H1 (cell line): ENCODE results near the gene IGSF9B. TPM values are rescaled to one million over a fixed set of nuclear protein-coding genes. Genes with fewer than 3 reads are reported as not detected.

Source experiments
- ATF3 ChIP-seq: IDR thresholded peaks from 2 replicates; pipeline ENCODE4 v1.6.1; 2011; ENCODE audit warnings: low read depth, mild to moderate bottlenecking, low read length; ENCODE audit not compliant: insufficient read depth
- BACH1 ChIP-seq: IDR thresholded peaks from 2 replicates; pipeline ENCODE4 v1.6.1; 2012; ENCODE audit warnings: low read length, improper control_type of control experiment
- BCL11A ChIP-seq, 2 experiments: IDR thresholded peaks; one replicate each; pipeline ENCODE4 v1.6.1; 2011; ENCODE audit warnings: low read depth in 2 of 2, low read length in 2 of 2, mild to moderate bottlenecking in 2 of 2
- CREB1 ChIP-seq: IDR thresholded peaks from 2 replicates; pipeline ENCODE4 v1.6.1; 2012; ENCODE audit warnings: inconsistent platforms
- CTCF ChIP-seq, 3 experiments: IDR thresholded peaks; 1 replicate in 2 of 3; 2 replicates in 1 of 3; pipeline versions ENCODE4 v1.5.1 to v1.6.1; 2011; ENCODE audit warnings: low read length in 3 of 3, mild to moderate bottlenecking in 3 of 3, inconsistent platforms in 2 of 3, low read depth in 1 of 3, moderate library complexity in 1 of 3; ENCODE audit not compliant: insufficient read depth in 1 of 3; ENCODE audit errors: control extremely low read depth in 1 of 3
- EGR1 ChIP-seq: IDR thresholded peaks from 2 replicates; pipeline ENCODE4 v1.6.1; 2011; ENCODE audit warnings: low read depth, low read length, borderline replicate concordance
- GABPA ChIP-seq: IDR thresholded peaks from 2 replicates; pipeline ENCODE4 v1.6.1; 2011; ENCODE audit warnings: mild to moderate bottlenecking, low read length, moderate library complexity, borderline replicate concordance; ENCODE audit not compliant: insufficient read depth
- GTF2F1 ChIP-seq: IDR thresholded peaks from 2 replicates; pipeline ENCODE4 v1.6.1; 2012; ENCODE audit warnings: low read depth, low read length, improper control_type of control experiment, borderline replicate concordance
- HDAC2 ChIP-seq, 2 experiments: fragments of 300-600 bp in 1 of 2; sonication (generic) in 1 of 2; IDR thresholded peaks; 2 replicates each; pipeline ENCODE4 v1.6.1; 2011 to 2012; ENCODE audit warnings: low read depth in 2 of 2, low read length in 2 of 2, mild to moderate bottlenecking in 2 of 2, moderate library complexity in 2 of 2, borderline replicate concordance in 1 of 2, inconsistent platforms in 1 of 2
- HDAC6 ChIP-seq: IDR thresholded peaks from one replicate; pipeline ENCODE4 v1.7.1; 2012; ENCODE audit warnings: low read depth, mild to moderate bottlenecking, inconsistent platforms, low read length, moderate library complexity
- KDM1A ChIP-seq: fragments of 200-600, 300-600 bp; sonication (generic); IDR thresholded peaks from 2 replicates; pipeline ENCODE4 v1.7.1; 2016; ENCODE audit warnings: mild to moderate bottlenecking, low read length, borderline replicate concordance
- KDM5A ChIP-seq: fragments of 200-600 bp; IDR thresholded peaks from 2 replicates; pipeline ENCODE4 v1.7.1; 2012; ENCODE audit warnings: mild to moderate bottlenecking, low read length, inconsistent platforms, mixed read lengths
- NRF1 ChIP-seq: IDR thresholded peaks from 2 replicates; pipeline ENCODE4 v1.6.1; 2011; ENCODE audit warnings: mild to moderate bottlenecking, low read depth, low read length, improper control_type of control experiment
- POLR2A ChIP-seq, 2 experiments: IDR thresholded peaks; 1 replicate in 1 of 2; 2 replicates in 1 of 2; pipeline ENCODE4 v1.6.1; 2011; ENCODE audit warnings: low read depth in 2 of 2, low read length in 2 of 2, mild to moderate bottlenecking in 2 of 2; ENCODE audit errors: control extremely low read depth in 1 of 2
- POLR2AphosphoS5 ChIP-seq: IDR thresholded peaks from 2 replicates; pipeline ENCODE4 v1.6.1; 2011; ENCODE audit warnings: low read depth, low read length
- RAD21 ChIP-seq, 2 experiments: IDR thresholded peaks in 1 of 2; conservative IDR thresholded peaks in 1 of 2; 2 replicates each; pipeline ENCODE4 v1.6.1; 2011; ENCODE audit warnings: low read depth in 2 of 2, low read length in 2 of 2, improper control_type of control experiment in 1 of 2, inconsistent platforms in 1 of 2, mild to moderate bottlenecking in 1 of 2, moderate library complexity in 1 of 2
- RFX5 ChIP-seq: IDR thresholded peaks from 2 replicates; pipeline ENCODE4 v1.6.1; 2011; ENCODE audit warnings: low read depth, low read length, improper control_type of control experiment, borderline replicate concordance
- SIN3A ChIP-seq, 2 experiments: IDR thresholded peaks in 1 of 2; conservative IDR thresholded peaks in 1 of 2; 2 replicates each; pipeline ENCODE4 v1.6.1; 2011 to 2012; ENCODE audit warnings: low read length in 2 of 2, improper control_type of control experiment in 1 of 2, low read depth in 1 of 2, mild to moderate bottlenecking in 1 of 2
- SP4 ChIP-seq: IDR thresholded peaks from 2 replicates; pipeline ENCODE4 v1.6.1; 2012; ENCODE audit warnings: low read length, inconsistent platforms
- SRF ChIP-seq: IDR thresholded peaks from 2 replicates; pipeline ENCODE4 v1.6.1; 2011; ENCODE audit warnings: mild to moderate bottlenecking, low read depth, low read length, moderate library complexity
- TCF12 ChIP-seq: IDR thresholded peaks from 2 replicates; pipeline ENCODE4 v1.6.1; 2011; ENCODE audit warnings: low read depth, mild to moderate bottlenecking, low read length
- YY1 ChIP-seq: IDR thresholded peaks from 2 replicates; pipeline ENCODE4 v1.6.1; 2011; ENCODE audit warnings: low read depth, mild to moderate bottlenecking, low read length
- polyA plus RNA-seq, 7 experiments: library from polyadenylated mRNA; depleted of rRNA in 3 of 7; stranded (reverse) in 5 of 7; unstranded in 2 of 7; fragments of >200 nt in 5 of 7; fragments of 200-250 nt in 2 of 7; gene quantifications; 1 replicate in 5 of 7; 2 replicates in 1 of 7; 4 replicates in 1 of 7; pipeline versions ENCODE4 v1.2.1 to v1.2.3, GENCODE V29; 2011 to 2013; ENCODE audit warnings: missing spikeins in 2 of 7, mixed read lengths in 2 of 7
- total RNA-seq: library from RNA; stranded (reverse); fragmentation: NEBNext Ultra II Directional; extraction: Animal tissue kit (Norgen Biotek cat#: 25700); gene quantifications from 2 replicates; pipeline ENCODE4 v1.2.1, GENCODE V29; 2021

The IGSF9B gene
- total and polyA plus RNA-seq, 2 of the 8 experiments (the other 6 are each of a cell fraction or from before 2014, with no cell fraction given) = 16.5 to 49.2 TPM

GRCh38 chr11:133930767-133931448, 25.9 kb downstream of the IGSF9B start (continued):
- TF ChIP-seq POLR2AphosphoS5 = no peak
- TF ChIP-seq BCL11A (IDR thresholded peaks at IDR 0.05; ENCODE audit: low read depth in 2 of 2, low read length in 2 of 2) = no peak
- TF ChIP-seq TCF12 = no peak
- no peak for TF ChIP-seq GTF2F1
- TF ChIP-seq NRF1 = no peak
- TF ChIP-seq EGR1 = no peak
- no peak for TF ChIP-seq BACH1
- peak; percentile 65; the same call in 1 of the 2 replicates for TF ChIP-seq GABPA
- peak; percentile 69 to 77 (median 69) for TF ChIP-seq CTCF (IDR thresholded peaks at IDR 0.05; ENCODE audit: control extremely low read depth in 1 of 3, insufficient read depth in 1 of 3, low read depth in 1 of 3, low read length in 3 of 3)
- no peak for TF ChIP-seq KDM5A
- no peak for TF ChIP-seq HDAC2 (IDR thresholded peaks at IDR 0.05; ENCODE audit: borderline replicate concordance in 1 of 2, low read depth in 2 of 2, low read length in 2 of 2)
- TF ChIP-seq RFX5 = no peak
- TF ChIP-seq HDAC6 = no peak
- TF ChIP-seq SIN3A (conservative IDR thresholded peaks at IDR 0.05 in 1 of 2, IDR thresholded peaks at IDR 0.05 in 1 of 2; ENCODE audit: low read depth in 1 of 2, low read length in 2 of 2) = no peak
- no peak for TF ChIP-seq SRF
- TF ChIP-seq CREB1 = peak; percentile 42; the same call in 1 of the 2 replicates
- no peak for TF ChIP-seq ATF3
- TF ChIP-seq RAD21 (IDR thresholded peaks at IDR 0.05 in 1 of 2, conservative IDR thresholded peaks at IDR 0.05 in 1 of 2; ENCODE audit: low read depth in 2 of 2, low read length in 2 of 2) = peak; percentile 43 to 55
- TF ChIP-seq YY1 = no peak
- no peak for TF ChIP-seq POLR2A (IDR thresholded peaks at IDR 0.05; ENCODE audit: control extremely low read depth in 1 of 2, low read depth in 2 of 2, low read length in 2 of 2)
- no peak for TF ChIP-seq KDM1A
- no peak for TF ChIP-seq SP4
